HG03103 (cell line): ENCODE results near the gene ERMN.

Experiments
- ATAC-seq: cut with Tn5 transposase; IDR thresholded peaks from one replicate; pipeline ENCODE4 v1.9.1; 2021; ENCODE audit warnings: low read depth; ENCODE audit not compliant: unreplicated experiment

The ERMN gene

DNA sequence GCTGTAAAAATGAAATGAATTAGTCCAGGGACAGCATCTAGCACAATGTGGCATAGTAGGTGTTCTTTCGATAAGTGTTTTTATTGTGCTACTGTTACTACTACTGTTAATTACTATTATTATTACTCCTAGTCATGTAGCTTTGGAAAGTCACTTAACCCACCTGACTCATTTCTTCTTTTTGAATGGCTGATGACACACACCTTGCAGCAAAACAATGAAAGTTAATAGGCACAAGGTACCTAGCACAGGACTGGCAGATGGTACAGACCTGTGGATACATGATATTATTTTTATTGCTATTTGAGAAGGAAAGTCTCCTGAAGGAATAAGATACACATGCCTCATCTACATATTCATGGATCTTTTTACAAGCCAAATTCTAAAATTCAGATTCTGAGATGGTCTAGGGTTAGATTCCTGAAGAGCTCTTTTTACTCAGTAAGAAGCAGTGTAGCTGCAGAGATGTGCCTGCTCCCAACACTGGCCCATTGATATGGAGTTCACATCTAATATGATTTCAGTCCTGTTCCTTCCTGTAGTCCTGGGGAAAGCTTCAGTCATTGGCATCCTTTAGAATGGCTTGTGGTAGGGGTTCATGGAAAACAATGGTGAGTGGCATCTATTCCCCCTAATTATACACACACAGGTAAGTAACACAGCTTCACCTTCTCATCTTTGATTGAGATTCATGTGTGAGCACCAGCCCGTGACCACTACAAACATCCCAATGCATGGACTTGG, 7.9 kb upstream of the ERMN start:
- no peak for ATAC-seq

DNA sequence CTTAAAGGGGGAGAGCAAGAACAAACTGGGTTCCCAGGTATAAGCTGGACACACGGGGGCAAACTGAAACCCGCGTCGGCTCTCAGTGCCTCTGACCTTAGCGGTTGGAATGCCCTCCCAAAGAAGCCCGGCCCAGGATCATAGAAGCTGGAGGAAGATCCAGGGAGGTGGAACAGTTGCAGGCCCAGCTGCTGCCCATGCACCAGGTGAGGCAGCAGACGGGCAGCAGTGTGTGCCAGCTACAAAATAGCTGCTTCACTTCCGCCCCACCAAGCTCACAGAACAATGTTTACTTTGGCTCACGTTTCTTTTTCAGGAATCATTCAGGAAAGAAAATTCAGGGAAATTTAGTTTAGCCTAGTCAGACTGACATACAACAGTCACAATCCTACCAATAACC, 3.9 kb upstream of the ERMN start:
- no peak for ATAC-seq

DNA sequence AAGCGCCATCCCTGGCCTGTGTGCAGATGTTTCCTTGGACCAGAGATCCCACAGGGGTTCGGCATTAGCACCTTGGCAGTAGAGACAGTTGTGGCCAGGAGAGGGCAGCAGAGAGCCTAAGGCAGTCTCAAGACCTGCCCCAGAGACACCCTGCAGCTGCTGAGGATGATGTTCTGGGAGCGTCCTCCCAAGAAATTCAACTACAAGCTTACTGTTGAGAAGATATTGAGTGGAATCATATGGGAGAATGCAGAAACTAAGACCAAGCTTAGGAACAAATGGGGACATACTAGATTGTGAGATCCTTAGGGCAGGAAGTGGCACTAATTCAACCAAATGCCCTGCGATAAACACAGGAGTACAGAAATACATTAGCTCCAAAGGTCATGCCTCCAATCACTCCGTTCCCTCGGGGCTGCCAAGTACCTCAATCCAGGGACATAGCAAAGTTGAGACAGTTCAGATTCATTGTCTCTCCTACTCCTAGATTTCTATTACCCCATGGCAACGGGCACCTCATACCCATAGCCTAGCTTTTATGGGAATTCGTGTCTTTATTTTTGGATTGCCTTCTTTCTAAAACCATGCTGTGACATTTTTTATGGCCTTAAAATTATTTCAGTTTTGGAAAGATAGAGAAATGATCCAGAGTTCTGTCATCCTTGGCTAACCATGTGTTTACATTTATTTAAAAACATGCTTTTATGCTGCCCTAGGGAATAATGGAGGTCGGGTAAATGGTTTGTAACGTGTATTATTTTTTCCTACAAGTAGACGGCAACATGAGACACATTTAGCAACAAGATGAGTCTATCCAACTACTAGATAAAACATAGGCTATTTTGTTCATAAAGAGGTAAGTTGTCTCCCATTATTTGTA, 2.2 kb upstream of the ERMN start:
- peak; percentile 97 for ATAC-seq

DNA sequence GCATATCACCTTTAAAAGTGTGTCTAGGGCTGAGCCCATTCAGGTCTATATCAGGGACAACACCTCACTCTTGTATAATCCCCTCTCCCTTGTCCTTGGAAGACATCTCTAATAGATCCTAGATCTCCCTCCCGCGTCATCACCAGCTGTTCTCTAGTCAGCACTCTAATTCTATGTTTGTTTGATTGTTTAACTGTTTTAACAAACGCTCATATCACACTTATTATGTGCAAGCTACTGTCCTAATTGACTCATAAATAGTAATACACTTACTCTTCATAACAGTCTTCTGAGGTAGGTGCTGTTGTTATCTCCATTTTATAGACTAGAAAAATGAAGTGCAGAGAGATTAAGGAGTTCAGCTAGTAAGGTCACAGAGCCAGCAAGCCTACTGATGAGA, 1.6 kb upstream of the ERMN start:
- no peak for ATAC-seq

DNA sequence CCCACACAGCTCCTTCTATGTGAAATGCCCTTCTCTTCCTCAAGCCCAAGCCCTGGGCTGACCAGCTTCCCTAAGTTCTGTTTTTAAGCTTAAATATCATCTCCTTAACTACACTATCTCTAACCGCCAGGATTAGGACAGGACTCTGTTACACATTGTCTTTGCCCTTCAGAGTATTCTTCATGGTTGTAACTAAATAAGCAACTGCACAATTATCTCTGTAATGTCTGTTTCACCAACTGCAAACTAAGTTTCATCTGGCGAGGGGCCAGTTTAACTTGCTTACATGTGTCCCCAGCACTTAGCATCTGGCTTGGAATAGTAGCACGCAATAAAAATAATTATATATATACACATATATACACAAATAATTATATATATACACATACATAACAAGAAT, 1.1 kb upstream of the ERMN start:
- no peak for ATAC-seq

DNA sequence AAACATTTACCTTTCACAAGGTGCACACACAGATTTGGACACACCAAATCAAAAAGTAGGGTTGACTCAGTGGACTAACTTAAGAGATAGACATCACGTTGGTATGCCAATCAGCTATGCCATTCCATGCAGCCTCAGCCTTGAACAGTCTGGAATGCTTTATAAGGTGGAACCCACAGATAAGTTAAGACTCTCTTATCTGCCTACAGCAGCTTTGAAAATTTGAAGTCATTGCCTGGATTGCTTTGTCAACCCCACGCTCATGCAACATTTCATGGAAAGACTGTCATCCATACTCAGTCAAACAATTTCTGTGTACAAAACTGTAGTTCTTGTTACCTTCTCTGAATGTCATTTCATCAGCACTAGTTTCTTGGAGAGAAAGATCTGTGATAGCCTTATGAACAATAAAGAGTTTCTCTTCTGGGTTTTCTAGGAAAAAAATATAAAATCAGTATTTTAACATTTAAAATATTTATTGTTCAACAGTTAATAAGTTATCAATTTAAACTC, 1.2 kb downstream of the ERMN start:
- no peak for ATAC-seq

DNA sequence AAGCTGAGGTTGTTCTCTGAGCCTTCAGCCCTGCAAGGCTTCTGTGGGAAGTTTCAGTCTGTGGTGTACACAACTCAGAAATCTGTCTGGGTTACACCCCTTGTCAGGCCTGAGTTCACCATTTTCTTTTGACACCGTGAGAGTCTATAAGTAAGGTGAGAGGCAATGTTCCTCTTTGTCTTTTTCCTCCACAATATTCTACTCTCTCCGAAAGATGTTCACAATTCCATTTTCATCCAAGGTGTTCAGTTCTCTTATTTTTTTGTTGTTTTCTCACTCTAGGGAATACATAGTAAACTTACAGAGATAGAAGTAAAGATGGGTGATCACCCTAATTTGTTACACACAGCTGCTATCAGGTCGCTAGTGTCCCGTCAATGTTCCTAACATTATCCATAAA, 3.2 kb downstream of the ERMN start:
- ATAC-seq: no peak

DNA sequence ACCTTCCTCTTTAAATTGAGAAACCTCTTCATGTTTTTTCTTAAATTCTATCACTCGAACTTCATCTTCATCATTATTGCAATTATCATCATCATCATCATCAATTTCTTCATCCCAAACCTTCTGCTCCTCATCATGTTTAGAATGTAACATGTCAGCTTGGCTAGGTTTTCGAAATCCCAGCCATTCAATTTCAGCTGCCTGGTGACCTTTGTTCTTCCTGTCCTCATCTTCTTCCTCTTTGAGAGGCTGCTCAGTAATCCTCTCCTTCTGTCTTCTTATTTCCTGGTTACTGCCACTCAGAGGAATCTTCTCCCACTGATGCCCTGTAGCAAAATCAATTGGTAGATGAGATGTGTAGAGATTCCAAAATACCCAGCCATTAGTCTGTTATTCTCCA, 4.2 kb downstream of the ERMN start:
- ATAC-seq: no peak

DNA sequence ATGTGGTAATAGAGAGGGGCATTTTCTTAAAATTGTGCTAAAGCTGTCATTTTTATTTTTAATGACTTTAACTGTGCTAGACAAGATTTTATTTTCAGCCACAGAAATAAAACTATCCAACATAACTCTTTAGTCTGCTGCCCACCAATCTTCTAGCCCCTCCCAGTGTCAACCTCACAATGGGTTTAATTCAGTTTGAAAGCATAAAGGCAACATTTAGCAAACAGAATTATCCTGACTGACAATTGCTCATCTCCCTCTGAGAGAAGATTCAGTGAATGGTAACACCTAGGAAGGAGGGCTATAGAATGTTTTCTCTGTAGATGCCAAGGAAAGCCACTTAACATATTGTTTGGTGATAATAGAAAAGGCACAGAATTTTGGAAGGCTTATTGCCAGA, 5.2 kb downstream of the ERMN start:
- no peak for ATAC-seq

DNA sequence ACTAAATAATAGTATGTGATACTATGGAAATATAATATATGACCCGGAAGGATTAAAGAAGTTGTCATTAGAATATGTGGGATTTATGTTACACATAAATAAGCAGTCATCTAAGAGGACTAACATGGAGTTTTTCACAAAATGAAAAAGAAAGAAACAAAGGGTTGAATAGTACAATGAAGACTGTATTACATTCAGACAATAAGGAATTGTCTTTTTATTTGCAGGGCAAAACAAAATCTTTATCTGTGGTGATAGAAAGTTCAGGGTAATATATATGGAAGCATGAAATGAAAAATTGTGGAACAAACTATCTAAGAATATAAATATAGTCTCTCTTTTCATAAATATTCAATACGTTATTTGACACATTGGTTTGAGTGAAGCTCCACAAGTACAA, 5.8 kb downstream of the ERMN start:
- no peak for ATAC-seq

DNA sequence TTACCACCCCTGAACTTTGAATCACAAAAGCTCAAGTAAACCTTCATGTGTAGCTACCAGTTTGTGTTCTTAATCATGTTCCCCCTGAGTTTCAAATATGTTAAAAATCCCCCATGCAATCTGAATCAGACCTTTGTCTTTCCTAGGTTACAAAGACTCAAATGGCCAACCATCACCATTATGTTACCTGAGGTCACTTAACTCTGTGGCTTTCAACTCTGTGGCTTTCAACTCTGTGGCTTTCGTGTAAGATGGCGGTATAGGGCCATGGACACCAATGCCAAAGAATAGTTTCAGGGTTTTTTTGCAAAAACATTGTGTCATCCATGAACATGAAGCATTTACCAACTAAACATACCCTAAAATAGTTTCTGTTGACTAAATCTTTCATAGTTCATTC, 6.7 kb downstream of the ERMN start:
- no peak for ATAC-seq

DNA sequence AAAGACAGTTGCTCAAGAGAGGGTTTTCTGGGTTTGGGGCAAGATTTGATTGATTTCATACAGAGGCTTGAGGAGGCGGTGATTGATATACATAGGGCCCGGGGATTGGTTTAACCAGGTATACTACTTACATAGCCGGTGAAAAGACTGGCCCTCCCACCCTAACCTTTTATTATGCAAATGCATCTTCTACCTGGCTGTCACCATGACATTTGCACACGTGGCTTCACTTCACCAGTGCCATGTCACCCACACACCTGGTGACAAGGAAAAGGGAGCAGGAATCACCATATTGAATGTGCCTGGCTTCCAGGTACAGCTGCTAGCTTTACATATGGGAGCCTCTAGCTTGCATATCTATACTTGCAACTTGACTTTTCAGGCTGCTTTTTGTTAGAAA, 9.7 kb downstream of the ERMN start:
- ATAC-seq: no peak

DNA sequence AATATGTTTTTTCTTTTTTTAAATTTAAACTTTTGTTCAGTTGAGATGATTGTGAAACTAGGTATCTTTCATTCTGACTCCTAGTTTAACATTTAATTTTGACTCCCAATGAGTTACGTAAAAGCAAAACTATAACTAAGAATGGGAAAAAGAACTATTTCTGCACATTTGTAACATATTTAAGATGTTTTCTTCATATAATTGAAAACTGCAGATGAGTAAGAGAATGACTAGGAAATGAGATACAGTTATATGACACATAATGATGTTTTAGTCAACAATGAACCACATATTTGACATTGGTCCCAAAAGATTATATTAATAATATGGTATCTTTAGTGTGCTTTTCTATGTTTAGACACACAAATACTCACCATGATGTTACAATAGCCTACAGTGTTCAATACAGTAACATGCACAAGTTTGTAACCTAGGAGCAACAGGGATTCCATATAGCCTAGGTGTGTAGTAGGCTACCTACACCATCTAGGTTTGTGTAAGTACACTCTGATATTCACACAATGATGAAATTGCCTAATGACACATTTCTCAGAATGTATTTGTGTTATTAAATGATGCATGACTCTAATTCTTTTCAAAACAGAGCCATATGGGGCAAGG, 12.6 kb downstream of the ERMN start:
- ATAC-seq: no peak

DNA sequence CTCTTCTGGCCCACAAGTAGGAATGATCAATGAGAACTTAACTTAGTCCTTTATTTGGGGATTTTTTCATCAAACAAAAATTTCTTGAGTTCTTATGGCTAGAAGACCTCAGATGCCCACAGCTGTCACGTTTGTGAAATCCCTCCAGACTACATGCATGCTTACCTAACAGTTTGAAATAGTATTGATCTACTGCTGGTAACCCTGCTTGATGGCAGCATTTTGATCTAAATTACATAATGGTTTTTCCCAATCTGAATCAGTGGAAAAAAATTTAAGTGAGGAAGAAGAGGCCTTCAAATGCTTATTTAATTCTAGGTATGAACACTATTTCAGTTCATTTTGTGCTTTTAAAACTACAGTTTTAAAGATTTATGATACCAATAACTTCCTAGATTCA, 13.9 kb downstream of the ERMN start:
- ATAC-seq: no peak

DNA sequence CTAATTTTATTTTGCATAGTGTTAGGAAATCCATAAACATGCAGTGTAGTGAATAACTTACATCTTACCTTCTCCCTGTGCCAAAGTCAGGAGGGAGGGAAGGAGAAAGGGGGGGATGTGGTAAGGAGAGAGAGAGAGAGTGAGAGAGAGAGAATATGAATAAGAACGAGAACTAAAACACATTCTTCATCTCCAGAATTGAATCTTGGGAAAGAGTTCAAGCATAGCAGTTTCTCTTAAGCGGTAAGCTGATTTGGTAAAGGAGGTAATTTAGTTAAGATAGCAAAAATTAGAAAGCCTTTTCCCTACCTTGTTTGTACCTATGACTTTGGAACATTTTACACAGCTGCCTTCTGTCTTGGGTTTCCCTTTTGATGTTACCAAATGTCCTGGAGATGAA, 15.7 kb downstream of the ERMN start:
- ATAC-seq: no peak

DNA sequence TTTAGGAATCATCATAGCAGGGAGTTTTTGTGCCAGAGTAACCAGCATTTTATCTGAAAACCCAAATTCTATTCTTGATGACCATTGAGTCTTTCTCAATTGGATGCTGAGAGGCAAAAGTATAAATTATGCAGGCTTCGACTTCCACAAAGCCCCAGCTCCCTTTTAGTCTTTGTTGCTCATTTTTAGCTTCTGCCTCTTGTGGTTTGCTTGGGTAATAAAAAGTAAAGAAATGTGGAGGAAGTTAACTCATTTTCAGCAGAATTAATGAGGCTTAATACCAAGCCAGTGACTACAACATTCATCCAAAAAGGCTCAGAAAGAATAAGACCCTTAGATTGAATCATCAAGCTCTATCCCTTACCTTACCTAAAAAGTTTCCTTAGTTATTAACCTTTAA, 18.6 kb downstream of the ERMN start:
- no peak for ATAC-seq

DNA sequence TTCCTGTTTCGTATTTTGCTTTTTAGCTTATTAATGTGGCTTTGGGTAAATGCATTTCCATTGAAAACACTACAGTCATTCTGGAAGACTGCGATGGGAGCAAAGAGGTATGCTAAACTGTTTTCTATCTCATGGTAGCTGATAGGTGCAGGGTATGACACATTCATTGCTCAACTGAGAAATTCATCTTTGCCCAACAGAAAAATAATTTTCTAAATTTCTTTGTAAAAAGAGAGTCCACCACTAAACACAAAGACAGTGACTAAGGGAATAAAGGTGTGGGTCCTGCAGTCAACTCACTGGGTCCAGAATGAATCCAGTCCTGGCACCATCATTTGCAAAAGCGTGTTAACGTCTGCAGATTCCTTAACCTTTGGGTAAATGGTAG, 19.9 kb downstream of the ERMN start:
- ATAC-seq: no peak

DNA sequence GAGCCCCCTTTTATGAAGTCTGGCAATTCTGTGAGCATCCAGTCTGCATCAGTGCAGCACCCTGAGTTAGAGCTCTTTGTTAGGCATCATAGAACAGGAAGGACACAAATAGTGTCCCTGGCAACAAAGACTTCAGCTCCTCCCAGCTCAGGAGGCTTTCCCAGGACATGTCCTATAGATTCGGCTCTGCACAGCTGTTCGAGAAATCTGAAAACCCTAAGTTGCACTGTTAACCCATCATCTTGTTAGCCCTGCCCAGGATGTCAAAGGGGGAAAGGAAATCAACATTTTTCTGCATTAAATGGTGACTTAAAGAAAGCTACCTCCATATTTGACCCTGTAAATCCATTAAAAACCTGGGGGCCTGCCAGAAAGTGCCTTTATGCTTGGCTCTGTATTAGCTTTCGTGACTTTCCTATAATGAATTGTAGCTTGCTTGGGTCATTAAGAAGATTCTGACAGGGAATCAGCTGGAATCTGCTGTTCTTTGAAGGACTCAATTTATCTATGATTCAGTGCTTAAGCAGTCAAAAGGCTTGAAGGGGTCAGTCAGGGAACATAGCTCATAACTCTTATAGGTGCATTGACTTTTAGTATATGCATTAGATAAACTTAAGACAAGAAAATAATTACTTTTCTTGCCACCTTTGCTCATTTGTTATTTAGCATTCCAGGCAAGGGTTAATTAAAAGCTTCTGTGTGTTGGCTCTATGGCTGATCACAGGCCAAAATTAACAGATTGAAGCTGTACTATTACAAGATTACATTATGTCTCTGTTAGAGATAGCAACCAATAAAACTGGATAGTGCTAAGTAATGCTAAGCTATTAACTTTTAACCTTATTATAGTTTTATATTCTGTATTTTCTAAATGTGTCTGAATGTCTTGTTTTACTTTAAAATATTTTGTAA, 20.6 kb downstream of the ERMN start:
- no peak for ATAC-seq

DNA sequence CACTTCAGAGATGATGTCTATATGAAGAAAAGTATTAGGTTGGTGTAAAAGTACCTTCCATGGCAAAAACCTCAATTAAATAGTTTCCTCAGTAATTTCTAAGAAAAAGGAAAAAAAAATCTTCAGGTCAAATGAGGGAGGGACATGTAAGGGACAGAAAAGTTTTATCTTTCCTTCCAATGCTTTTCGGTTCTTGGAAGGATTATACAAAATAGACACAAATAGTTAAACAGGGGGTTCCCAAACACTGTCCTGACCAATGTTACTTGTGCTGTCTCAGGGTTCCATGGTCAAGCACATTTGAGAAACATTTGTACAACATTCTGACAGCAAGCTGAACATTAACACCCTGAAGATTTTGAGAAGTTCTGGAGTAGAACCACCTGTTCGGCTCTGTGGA, 22.0 kb downstream of the ERMN start:
- no peak for ATAC-seq

DNA sequence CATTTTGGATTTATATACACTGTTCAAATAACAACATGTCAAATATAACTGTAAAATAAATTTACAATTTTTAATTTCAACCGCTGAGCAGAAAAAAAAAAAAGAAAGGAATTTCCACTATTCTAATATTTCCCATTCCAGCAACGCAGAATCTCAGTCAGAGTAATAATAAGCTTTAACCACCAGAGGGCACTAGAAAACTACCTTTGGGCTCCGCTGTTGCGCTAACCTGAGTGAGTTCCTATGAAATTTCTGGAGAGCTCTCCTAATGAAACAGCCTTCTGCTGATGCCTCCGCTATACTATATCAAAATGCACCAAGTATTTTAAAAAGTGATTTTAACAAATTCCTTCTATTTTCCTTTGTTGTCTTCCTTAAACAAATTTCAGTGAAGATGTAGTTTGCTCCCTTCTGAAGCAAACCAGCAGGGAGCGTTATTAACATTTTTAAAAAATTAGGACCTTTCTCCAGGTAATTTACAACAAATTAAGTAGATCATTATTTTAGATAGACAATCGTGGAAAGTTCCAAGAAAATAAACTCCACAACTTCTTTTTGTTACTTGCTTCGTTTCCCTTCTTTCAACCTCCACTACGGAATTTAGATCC, 23.0 kb downstream of the ERMN start:
- peak; percentile 76 for ATAC-seq
